CD14-positive monocyte (primary cell): Measurements from ENCODE around the gene CDCA4. TPM values are rescaled to one million over a fixed set of nuclear protein-coding genes. Genes with fewer than 3 reads are reported as not detected.

Source experiments
- DNase-seq, 3 donors: peaks; one replicate each; pipeline ENCODE4 v3.0.0-alpha.2; 2011 to 2022
- H2AFZ ChIP-seq: 2 replicates; pipeline ENCODE4 v1.6.0; 2012; ENCODE audit warnings: mild to moderate bottlenecking, low read depth, low read length, inconsistent platforms; ENCODE audit not compliant: insufficient read depth, poor library complexity, severe bottlenecking
- H3K27ac ChIP-seq, 2 donors: 1 replicate in 1 of 2; 2 replicates in 1 of 2; pipeline ENCODE4 v1.5.1; 2012 to 2013; ENCODE audit warnings: low read length in 2 of 2, control low read depth in 1 of 2, inconsistent platforms in 1 of 2, low read depth in 1 of 2, mild to moderate bottlenecking in 1 of 2
- H3K27me3 ChIP-seq, 2 donors: one replicate each; pipeline versions ENCODE4 v1.6.0 to v1.6.1; 2011 to 2013; ENCODE audit warnings: low read length in 2 of 2; ENCODE audit not compliant: control insufficient read depth in 2 of 2, insufficient read depth in 2 of 2
- H3K36me3 ChIP-seq, 2 donors: replicated peaks in 1 of 2; 1 replicate in 1 of 2; 2 replicates in 1 of 2; pipeline versions ENCODE4 v1.5.1 to v1.6.1; 2012 to 2013; ENCODE audit warnings: low read length in 2 of 2, control low read depth in 1 of 2, inconsistent platforms in 1 of 2, mild to moderate bottlenecking in 1 of 2; ENCODE audit not compliant: insufficient read depth in 2 of 2, control insufficient read depth in 1 of 2
- H3K4me1 ChIP-seq, 2 donors: 1 replicate in 1 of 2; 2 replicates in 1 of 2; pipeline versions ENCODE4 v1.5.1 to v1.6.1; 2012 to 2013; ENCODE audit warnings: low read length in 2 of 2, control low read depth in 1 of 2, inconsistent platforms in 1 of 2, mild to moderate bottlenecking in 1 of 2, moderate library complexity in 1 of 2; ENCODE audit not compliant: insufficient read depth in 2 of 2, control insufficient read depth in 1 of 2
- H3K4me2 ChIP-seq: replicated peaks from 2 replicates; pipeline ENCODE3; 2012; ENCODE audit warnings: low read length, moderate library complexity, mild to moderate bottlenecking; ENCODE audit not compliant: poor library complexity, severe bottlenecking; ENCODE audit errors: extremely low read depth
- H3K4me3 ChIP-seq, 3 experiments: fragments of 200-600 bp in 1 of 3; sonication (generic) in 1 of 3; replicated peaks in 1 of 3; 1 replicate in 2 of 3; 2 replicates in 1 of 3; pipeline ENCODE4 v1.5.1; 2011 to 2013; ENCODE audit warnings: low read length in 3 of 3, mild to moderate bottlenecking in 3 of 3, control low read depth in 2 of 3, low read depth in 2 of 3, inconsistent platforms in 1 of 3, moderate library complexity in 1 of 3
- H3K79me2 ChIP-seq: 2 replicates; pipeline ENCODE4 v1.6.0; 2012; ENCODE audit warnings: mild to moderate bottlenecking, control low read depth, inconsistent platforms, low read length, moderate library complexity; ENCODE audit not compliant: insufficient read depth
- H3K9ac ChIP-seq: 2 replicates; pipeline ENCODE4 v1.6.0; 2017; ENCODE audit warnings: low read length, mild to moderate bottlenecking; ENCODE audit not compliant: insufficient read depth, poor library complexity, severe bottlenecking
- H3K9me3 ChIP-seq, 2 donors: replicated peaks in 1 of 2; 1 replicate in 1 of 2; 2 replicates in 1 of 2; pipeline versions ENCODE4 v1.5.1 to v1.6.1; 2012 to 2013; ENCODE audit warnings: low read length in 2 of 2, control low read depth in 1 of 2; ENCODE audit not compliant: control insufficient read depth in 1 of 2, insufficient read depth in 1 of 2
- H4K20me1 ChIP-seq: 2 replicates; pipeline ENCODE4 v1.6.0; 2012; ENCODE audit warnings: mild to moderate bottlenecking, low read length, control low read depth, moderate library complexity; ENCODE audit not compliant: insufficient read depth
- H3K27ac Mint-ChIP-seq, 7 donors: one replicate each; pipeline ENCODE4 v1.8.0; 2020; ENCODE audit warnings: mild to moderate bottlenecking in 7 of 7, mixed read lengths in 7 of 7, moderate library complexity in 6 of 7, inconsistent platforms in 2 of 7
- H3K27me3 Mint-ChIP-seq, 3 donors: one replicate each; pipeline ENCODE4 v1.8.0; 2021 to 2022; ENCODE audit warnings: low read depth in 3 of 3, mild to moderate bottlenecking in 3 of 3, mixed read lengths in 3 of 3, moderate library complexity in 3 of 3, inconsistent platforms in 1 of 3
- H3K36me3 Mint-ChIP-seq, 2 donors: one replicate each; pipeline ENCODE4 v1.8.0; 2020; ENCODE audit warnings: mixed read lengths in 2 of 2, inconsistent platforms in 1 of 2, mild to moderate bottlenecking in 1 of 2
- H3K4me1 Mint-ChIP-seq: one replicate; pipeline ENCODE4 v1.8.0; 2020; ENCODE audit warnings: mild to moderate bottlenecking, mixed read lengths
- H3K4me3 Mint-ChIP-seq, 2 donors: one replicate each; pipeline ENCODE4 v1.8.0; 2020; ENCODE audit warnings: mild to moderate bottlenecking in 2 of 2, mixed read lengths in 2 of 2, moderate library complexity in 1 of 2
- H3K9me3 Mint-ChIP-seq, 7 donors: one replicate each; pipeline ENCODE4 v1.8.0; 2020 to 2022; ENCODE audit warnings: mixed read lengths in 7 of 7, mild to moderate bottlenecking in 6 of 7, moderate library complexity in 6 of 7, inconsistent platforms in 2 of 7
- WGBS: methylation state at CpG from one replicate; pipeline ENCODE4 v1.1.5; 2013; ENCODE audit warnings: missing lambda C conversion rate; ENCODE audit not compliant: insufficient coverage; 5-methylcytosine and 5-hydroxymethylcytosine counted together
- intact Hi-C, 2 donors: fragments of 100-400 bp; cut with micrococcal nuclease; formaldehyde crosslinking; loops; one replicate each; pipeline versions ENCODE4 v1.15.0 to v1.15.1; 2023
- polyA plus RNA-seq, 3 donors: library from polyadenylated mRNA; depleted of rRNA in 1 of 3; unstranded in 2 of 3; stranded (reverse) in 1 of 3; fragments of 300-500 nt in 2 of 3; fragments of >200 nt in 1 of 3; fragmentation: Illumina TruSeq in 2 of 3; gene quantifications; 1 replicate in 2 of 3; 2 replicates in 1 of 3; pipeline ENCODE4 v1.2.3, GENCODE V29; 2012 to 2021
- TF ChIP-seq, protein P1 (sequence below): fragments of 200-600 bp; IDR thresholded peaks from one replicate; pipeline ENCODE4 v1.8.0; 2022; ENCODE audit warnings: antibody characterized with exemption, mild to moderate bottlenecking

Gene CDCA4
- polyA plus RNA-seq, 3 donors = 8.6 to 12.0 (median 11.6) TPM

DNA sequence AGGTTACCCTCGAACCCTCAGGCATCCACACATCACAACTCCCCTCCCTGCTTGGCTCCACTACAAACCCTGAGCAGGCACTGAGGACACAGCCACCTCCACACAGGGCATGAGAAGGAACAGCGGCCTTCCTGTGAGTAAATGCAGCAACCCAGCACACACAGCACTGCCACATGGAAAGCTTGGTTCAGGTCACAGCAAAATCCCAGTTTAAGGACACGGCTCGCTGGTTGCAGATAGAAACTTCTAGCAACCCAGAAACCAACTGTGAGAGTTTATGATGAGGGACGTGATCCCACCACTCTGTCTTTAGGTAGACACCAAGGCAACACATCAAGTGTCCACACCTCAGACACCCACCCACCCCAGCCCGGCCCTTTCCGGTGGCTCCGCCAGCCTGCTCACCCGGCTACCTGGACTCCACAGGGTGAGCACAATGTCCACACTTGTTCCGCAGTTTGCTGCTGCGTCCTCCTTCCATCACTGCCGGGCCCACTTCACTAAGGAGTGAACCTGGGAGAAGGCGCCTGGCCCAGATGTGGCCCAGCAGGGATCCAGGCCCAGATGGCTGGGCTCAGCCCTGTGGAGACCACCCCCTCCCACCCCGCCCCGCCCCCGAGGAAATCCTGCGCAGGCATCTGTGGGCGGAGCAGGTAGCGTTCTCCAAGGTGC lies 13.2 kb downstream of the CDCA4 start:
- H3K4me3 Mint-ChIP-seq = no peak overlapping the region
- H3K27ac Mint-ChIP-seq = peak overlapping the region in 5 of 7 donors; percentile 19 to 77 (median 41)
- H3K36me3 ChIP-seq = peaks cover 42 to 61% of the 10 kb centered on the region in 2 donors
- no peak overlapping the region for H2AFZ ChIP-seq
- no peaks in the 10 kb centered on the region for H3K9me3 ChIP-seq
- peaks cover 0 to 2% (median 0%) of the 10 kb centered on the region in 3 donors for H3K27me3 Mint-ChIP-seq
- peaks cover 40 to 59% of the 10 kb centered on the region in 2 donors for H3K36me3 Mint-ChIP-seq
- no peak overlapping the region for H3K27ac ChIP-seq
- DNase-seq = no peak
- peaks cover 5% of the 10 kb centered on the region for H3K4me1 Mint-ChIP-seq
- H4K20me1 ChIP-seq = peaks cover 11% of the 10 kb centered on the region
- no peaks in the 10 kb centered on the region for H3K27me3 ChIP-seq
- no peak overlapping the region for H3K4me3 ChIP-seq
- H3K4me1 ChIP-seq = peaks cover 0 to 4% of the 10 kb centered on the region in 2 donors
- intact Hi-C loops = loop anchor here in 1 of 2 donors (10.0 kb wide), 1 partner anchor 873 kb away; the partner anchor contains the start of gene KIF26A
- TF ChIP-seq, protein P1, sequence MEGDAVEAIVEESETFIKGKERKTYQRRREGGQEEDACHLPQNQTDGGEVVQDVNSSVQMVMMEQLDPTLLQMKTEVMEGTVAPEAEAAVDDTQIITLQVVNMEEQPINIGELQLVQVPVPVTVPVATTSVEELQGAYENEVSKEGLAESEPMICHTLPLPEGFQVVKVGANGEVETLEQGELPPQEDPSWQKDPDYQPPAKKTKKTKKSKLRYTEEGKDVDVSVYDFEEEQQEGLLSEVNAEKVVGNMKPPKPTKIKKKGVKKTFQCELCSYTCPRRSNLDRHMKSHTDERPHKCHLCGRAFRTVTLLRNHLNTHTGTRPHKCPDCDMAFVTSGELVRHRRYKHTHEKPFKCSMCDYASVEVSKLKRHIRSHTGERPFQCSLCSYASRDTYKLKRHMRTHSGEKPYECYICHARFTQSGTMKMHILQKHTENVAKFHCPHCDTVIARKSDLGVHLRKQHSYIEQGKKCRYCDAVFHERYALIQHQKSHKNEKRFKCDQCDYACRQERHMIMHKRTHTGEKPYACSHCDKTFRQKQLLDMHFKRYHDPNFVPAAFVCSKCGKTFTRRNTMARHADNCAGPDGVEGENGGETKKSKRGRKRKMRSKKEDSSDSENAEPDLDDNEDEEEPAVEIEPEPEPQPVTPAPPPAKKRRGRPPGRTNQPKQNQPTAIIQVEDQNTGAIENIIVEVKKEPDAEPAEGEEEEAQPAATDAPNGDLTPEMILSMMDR = no peak
- H3K4me2 ChIP-seq = no peak overlapping the region
- WGBS = 100% methylated on average over 11 of the region's 19 CpGs
- H3K79me2 ChIP-seq = peaks cover 44% of the 10 kb centered on the region
- H3K9me3 Mint-ChIP-seq = no peaks in the 10 kb centered on the region
- no peak overlapping the region for H3K9ac ChIP-seq

DNA sequence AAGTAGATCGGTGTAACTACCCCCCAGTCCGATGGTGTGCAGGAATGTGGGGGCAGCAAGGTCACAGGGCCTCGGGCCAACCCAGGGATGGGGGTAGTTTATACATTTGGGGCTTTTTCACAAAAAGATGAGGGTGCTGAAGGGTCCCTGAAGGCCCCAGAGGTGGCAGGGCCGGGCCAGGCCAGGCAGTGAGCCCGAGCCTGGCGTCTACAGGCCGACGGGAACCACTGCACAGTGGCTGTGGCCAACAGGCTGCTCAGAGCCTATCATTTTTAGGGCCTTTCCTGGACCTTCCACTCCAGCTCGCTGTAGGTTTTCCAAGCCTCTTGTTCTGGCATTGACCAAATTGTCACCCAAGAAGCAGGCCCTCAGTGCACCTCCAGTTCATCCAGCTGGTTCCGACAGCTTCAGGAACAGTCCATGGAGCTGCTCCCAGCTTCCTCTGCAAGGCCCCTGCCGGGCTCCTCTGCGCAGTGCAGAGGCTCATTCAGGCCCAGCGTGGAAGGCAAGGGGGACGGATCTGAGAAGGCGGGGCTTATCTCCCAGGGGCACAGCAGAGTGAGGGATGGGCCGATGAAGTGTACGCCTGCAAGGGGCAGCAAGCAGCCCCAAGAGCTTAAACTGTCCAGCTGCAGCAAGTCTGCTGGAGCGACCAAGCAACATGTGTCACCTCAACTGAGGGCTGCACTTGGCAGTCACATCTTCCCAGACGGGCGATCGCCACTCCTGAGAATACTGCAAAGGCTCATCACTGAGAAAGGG lies 13.9 kb downstream of the CDCA4 start:
- 98% methylated on average over 19 of the region's 21 CpGs for WGBS

More for the DNA sequence above, 13.9 kb downstream of the CDCA4 start:
- peaks cover 40 to 58% of the 10 kb centered on the region in 2 donors for H3K36me3 Mint-ChIP-seq
- H4K20me1 ChIP-seq = peaks cover 4% of the 10 kb centered on the region
- H3K9me3 ChIP-seq = no peaks in the 10 kb centered on the region
- peak overlapping the region in 3 of 7 donors; percentile 33 to 77 (median 44) for H3K27ac Mint-ChIP-seq
- H3K4me1 ChIP-seq = no peaks in the 10 kb centered on the region
- DNase-seq = no peak
- H3K27ac ChIP-seq = no peak overlapping the region
- H3K4me3 ChIP-seq = no peak overlapping the region
- intact Hi-C loops = loop anchor here in 1 of 2 donors (10.0 kb wide), 1 partner anchor 872 kb away; the partner anchor contains the start of gene KIF26A
- H3K4me1 Mint-ChIP-seq = no peaks in the 10 kb centered on the region
- TF ChIP-seq, protein P1 = no peak
- no peak overlapping the region for H2AFZ ChIP-seq
- peaks cover 42 to 57% of the 10 kb centered on the region in 2 donors for H3K36me3 ChIP-seq
- no peaks in the 10 kb centered on the region for H3K9me3 Mint-ChIP-seq
- peaks cover 37% of the 10 kb centered on the region for H3K79me2 ChIP-seq
- peaks cover 0 to 2% (median 0%) of the 10 kb centered on the region in 3 donors for H3K27me3 Mint-ChIP-seq
- no peak overlapping the region for H3K4me2 ChIP-seq
- no peaks in the 10 kb centered on the region for H3K27me3 ChIP-seq
- no peak overlapping the region for H3K9ac ChIP-seq
- H3K4me3 Mint-ChIP-seq = no peak overlapping the region
